ENCODE results near the gene SYT11. TPM values are rescaled to one million over a fixed set of nuclear protein-coding genes. Genes with fewer than 3 reads are reported as not detected.

Gene SYT11
- total and polyA plus RNA-seq, 2 of the 8 experiments (the other 6 are each of a cell fraction or from before 2014, with no cell fraction given) = 7.2 to 9.6 TPM

DNA sequence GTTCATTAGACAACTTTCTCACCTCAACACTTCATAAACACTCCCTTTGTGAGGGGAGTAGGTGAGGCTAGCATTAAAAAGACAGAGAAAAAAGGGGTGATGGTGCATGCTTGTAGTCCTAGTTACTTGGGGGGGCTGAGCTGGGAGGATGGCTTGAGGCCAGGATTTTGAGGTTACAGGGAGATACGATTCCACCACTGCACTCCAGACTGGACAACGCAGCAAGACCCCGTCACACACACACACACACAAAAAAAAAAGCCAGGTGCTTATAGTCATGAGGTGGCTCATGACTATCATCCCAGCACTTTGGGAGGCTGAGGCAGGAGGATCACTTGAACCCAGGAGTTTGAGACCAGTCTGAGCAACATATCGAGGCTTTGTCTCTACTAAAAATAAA is 31.9 kb upstream of the SYT11 start (continued):
- TF ChIP-seq HDAC6 (IDR thresholded peaks at IDR 0.05; ENCODE audit: low read depth, low read length) (no peak), NRF1 (IDR thresholded peaks at IDR 0.05; ENCODE audit: low read depth, low read length) (no peak), KDM1A (IDR thresholded peaks at IDR 0.05; ENCODE audit: borderline replicate concordance, low read length) (no peak), CBX8 (IDR thresholded peaks at IDR 0.05; ENCODE audit: borderline replicate concordance, low read depth, low read length) (no peak), GABPA (IDR thresholded peaks at IDR 0.05; ENCODE audit: borderline replicate concordance, insufficient read depth, low read length) (no peak), JUND (IDR thresholded peaks at IDR 0.05; ENCODE audit: low read length) (no peak), BCL11A (IDR thresholded peaks at IDR 0.05; ENCODE audit: low read depth in 2 of 2, low read length in 2 of 2) (no peak), KDM5A (IDR thresholded peaks at IDR 0.05; ENCODE audit: low read length) (no peak)
- TF ChIP-seq, protein P1, sequence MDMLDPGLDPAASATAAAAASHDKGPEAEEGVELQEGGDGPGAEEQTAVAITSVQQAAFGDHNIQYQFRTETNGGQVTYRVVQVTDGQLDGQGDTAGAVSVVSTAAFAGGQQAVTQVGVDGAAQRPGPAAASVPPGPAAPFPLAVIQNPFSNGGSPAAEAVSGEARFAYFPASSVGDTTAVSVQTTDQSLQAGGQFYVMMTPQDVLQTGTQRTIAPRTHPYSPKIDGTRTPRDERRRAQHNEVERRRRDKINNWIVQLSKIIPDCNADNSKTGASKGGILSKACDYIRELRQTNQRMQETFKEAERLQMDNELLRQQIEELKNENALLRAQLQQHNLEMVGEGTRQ (IDR thresholded peaks at IDR 0.05; ENCODE audit: low read length) = no peak
